OCI-LY1 (cell line): ENCODE data around the gene ACTR3C.
"Not testable (repeated sequence)": the region's sequence is repeated elsewhere in the genome, so short reads cannot be mapped to it uniquely, and the experiment has no call there.

Experiments
- H2AFZ ChIP-seq: fragments of 200-600 bp; sonication (generic), shearing (Covaris generic); 2 replicates; pipeline ENCODE4 v1.6.0; 2014; ENCODE audit warnings: antibody characterized with exemption, mild to moderate bottlenecking, low read length
- H3F3A ChIP-seq: fragments of 200-600 bp; sonication (generic), shearing (Covaris generic); 2 replicates; pipeline ENCODE4 v1.6.0; 2014; ENCODE audit warnings: mild to moderate bottlenecking, antibody characterized with exemption, low read length, moderate library complexity; ENCODE audit not compliant: insufficient read depth
- H3K27ac ChIP-seq: fragments of 200-600 bp; sonication (generic); 2 replicates; pipeline ENCODE4 v1.5.1; 2014; ENCODE audit warnings: low read length, mixed run types, mild to moderate bottlenecking, low read depth; ENCODE audit not compliant: poor library complexity, severe bottlenecking
- H3K27me3 ChIP-seq: fragments of 200-600 bp; sonication (generic); 2 replicates; pipeline ENCODE4 v1.6.0; 2014; ENCODE audit warnings: antibody characterized with exemption, mild to moderate bottlenecking, low read length, moderate library complexity; ENCODE audit not compliant: insufficient read depth
- H3K36me3 ChIP-seq: fragments of 200-600 bp; sonication (generic); 2 replicates; pipeline ENCODE4 v1.6.1; 2014; ENCODE audit warnings: mild to moderate bottlenecking, antibody characterized with exemption, low read length, moderate library complexity, mixed read lengths; ENCODE audit not compliant: insufficient read depth
- H3K4me1 ChIP-seq: fragments of 200-600 bp; sonication (generic); 2 replicates; pipeline ENCODE4 v1.5.1; 2014; ENCODE audit warnings: mild to moderate bottlenecking, low read length, moderate library complexity; ENCODE audit not compliant: insufficient read depth, severe bottlenecking
- H3K4me2 ChIP-seq: fragments of 200-600 bp; sonication (generic), shearing (Covaris generic); 2 replicates; pipeline ENCODE4 v1.6.1; 2014; ENCODE audit warnings: low read length
- H3K4me3 ChIP-seq: fragments of 200-600 bp; sonication (generic); 2 replicates; pipeline ENCODE4 v1.5.1; 2014; ENCODE audit warnings: low read length, low read depth, mild to moderate bottlenecking, mixed read lengths; ENCODE audit not compliant: poor library complexity, severe bottlenecking
- H3K79me2 ChIP-seq: fragments of 200-600 bp; shearing (Covaris generic); 2 replicates; pipeline ENCODE4 v1.6.1; 2016; ENCODE audit warnings: mixed run types, low read length, mixed read lengths; ENCODE audit not compliant: insufficient read depth
- H3K9ac ChIP-seq: fragments of 200-600 bp; sonication (generic), shearing (Covaris generic); 2 replicates; pipeline ENCODE4 v1.6.1; 2014; ENCODE audit warnings: mild to moderate bottlenecking, low read length, mixed read lengths
- H3K9me2 ChIP-seq: fragments of 200-600 bp; sonication (generic), shearing (Covaris generic); 2 replicates; pipeline ENCODE4 v1.6.1; 2014; ENCODE audit warnings: low read depth, mild to moderate bottlenecking, low read length, mixed read lengths
- H3K9me3 ChIP-seq: fragments of 200-600 bp; shearing (Covaris generic); 2 replicates; pipeline ENCODE4 v1.6.1; 2014; ENCODE audit warnings: low read length, mixed read lengths
- H4K20me1 ChIP-seq: fragments of 200-600 bp; sonication (generic), shearing (Covaris generic); 2 replicates; pipeline ENCODE4 v1.6.0; 2016; ENCODE audit warnings: mild to moderate bottlenecking, low read length; ENCODE audit not compliant: insufficient read depth
- EZH2 ChIP-seq: fragments of 200-600 bp; sonication (generic), shearing (Covaris generic); IDR thresholded peaks from 2 replicates; pipeline ENCODE4 v1.8.0; 2017; ENCODE audit warnings: borderline replicate concordance, mixed run types, mild to moderate bottlenecking, antibody characterized with exemption, low read length, moderate library complexity, mixed read lengths
- TF ChIP-seq, protein P1 (sequence below): fragments of 200-600 bp; sonication (generic), shearing (Covaris generic); IDR thresholded peaks from 2 replicates; pipeline ENCODE4 v1.5.1; 2017; ENCODE audit warnings: mild to moderate bottlenecking, antibody characterized with exemption, low read length, moderate library complexity, mixed read lengths

ACTR3C gene

DNA sequence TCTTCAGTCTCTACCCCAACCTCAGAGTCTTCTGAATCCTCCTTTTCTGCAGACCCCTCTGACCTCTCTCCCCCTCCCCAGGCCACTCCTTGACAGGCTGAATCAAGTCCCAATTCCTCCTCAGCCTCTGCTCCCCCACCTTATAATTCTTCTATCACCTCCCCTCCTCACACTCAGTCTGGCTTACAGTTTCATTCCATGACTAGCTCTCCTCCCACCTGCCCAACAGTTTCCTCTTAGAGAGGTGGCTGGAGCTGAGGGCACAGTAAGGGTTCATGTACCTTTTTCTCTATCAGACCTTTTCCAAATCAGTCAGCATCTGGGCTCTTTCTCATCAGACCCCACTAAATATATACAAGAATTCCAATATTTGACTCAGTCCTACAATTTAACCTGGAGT lies 14.8 kb downstream of the ACTR3C start:
- peaks cover 9% of the 10 kb centered on the region; the same call in 1 of the 2 replicates for H3K27me3 ChIP-seq
- H3K27ac ChIP-seq = no peak overlapping the region
- H3K4me2 ChIP-seq = no peak overlapping the region
- no peak overlapping the region for H2AFZ ChIP-seq
- H4K20me1 ChIP-seq = no peaks in the 10 kb centered on the region
- H3K9me3 ChIP-seq = 0 out of 2 replicates have a peak, but pooled peaks cover 5% of the 10 kb centered on the region
- no peak overlapping the region for H3K9ac ChIP-seq
- H3K4me1 ChIP-seq = no peaks in the 10 kb centered on the region
- no peak overlapping the region for H3K4me3 ChIP-seq
- H3K36me3 ChIP-seq = no peaks in the 10 kb centered on the region
- no peaks in the 10 kb centered on the region for H3K9me2 ChIP-seq
- no peaks in the 10 kb centered on the region for H3K79me2 ChIP-seq
- H3F3A ChIP-seq = no peaks in the 10 kb centered on the region
- TF ChIP-seq EZH2 = no peak
- TF ChIP-seq, protein P1, sequence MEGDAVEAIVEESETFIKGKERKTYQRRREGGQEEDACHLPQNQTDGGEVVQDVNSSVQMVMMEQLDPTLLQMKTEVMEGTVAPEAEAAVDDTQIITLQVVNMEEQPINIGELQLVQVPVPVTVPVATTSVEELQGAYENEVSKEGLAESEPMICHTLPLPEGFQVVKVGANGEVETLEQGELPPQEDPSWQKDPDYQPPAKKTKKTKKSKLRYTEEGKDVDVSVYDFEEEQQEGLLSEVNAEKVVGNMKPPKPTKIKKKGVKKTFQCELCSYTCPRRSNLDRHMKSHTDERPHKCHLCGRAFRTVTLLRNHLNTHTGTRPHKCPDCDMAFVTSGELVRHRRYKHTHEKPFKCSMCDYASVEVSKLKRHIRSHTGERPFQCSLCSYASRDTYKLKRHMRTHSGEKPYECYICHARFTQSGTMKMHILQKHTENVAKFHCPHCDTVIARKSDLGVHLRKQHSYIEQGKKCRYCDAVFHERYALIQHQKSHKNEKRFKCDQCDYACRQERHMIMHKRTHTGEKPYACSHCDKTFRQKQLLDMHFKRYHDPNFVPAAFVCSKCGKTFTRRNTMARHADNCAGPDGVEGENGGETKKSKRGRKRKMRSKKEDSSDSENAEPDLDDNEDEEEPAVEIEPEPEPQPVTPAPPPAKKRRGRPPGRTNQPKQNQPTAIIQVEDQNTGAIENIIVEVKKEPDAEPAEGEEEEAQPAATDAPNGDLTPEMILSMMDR = no peak

DNA sequence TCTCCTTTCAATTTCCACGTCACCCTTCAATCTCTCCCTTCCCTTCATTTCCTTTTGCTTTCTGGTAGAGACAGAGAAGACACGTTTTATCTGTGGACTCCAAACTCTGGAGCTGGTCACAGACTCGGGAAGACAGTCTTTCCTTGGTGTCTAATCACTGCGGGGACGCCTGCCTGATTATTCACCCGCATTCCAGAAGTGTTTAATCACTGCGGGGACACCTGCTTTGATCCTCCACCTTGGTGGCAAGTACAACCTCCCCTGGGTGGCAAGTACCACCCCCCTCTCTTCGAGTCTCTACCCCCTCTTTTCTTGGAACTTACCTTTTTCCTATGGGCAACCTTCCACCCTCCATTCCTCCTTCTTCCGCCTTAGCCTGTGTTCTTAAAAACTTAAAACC lies 15.4 kb downstream of the ACTR3C start:
- Histone ChIP-seq H4K20me1 (no peaks in the 10 kb centered on the region), H3F3A (no peaks in the 10 kb centered on the region), H2AFZ (no peak overlapping the region), H3K27ac (no peak overlapping the region), H3K79me2 (no peaks in the 10 kb centered on the region), H3K4me3 (no peak overlapping the region), H3K4me1 (no peaks in the 10 kb centered on the region), H3K36me3 (no peaks in the 10 kb centered on the region), H3K27me3 (peaks cover 9% of the 10 kb centered on the region; the same call in 1 of the 2 replicates), H3K9me3 (0 out of 2 replicates have a peak, but pooled peaks cover 5% of the 10 kb centered on the region), H3K9me2 (no peaks in the 10 kb centered on the region), H3K9ac (no peak overlapping the region), H3K4me2 (no peak overlapping the region)
- TF ChIP-seq EZH2 = no peak
- TF ChIP-seq, protein P1 = no peak

DNA sequence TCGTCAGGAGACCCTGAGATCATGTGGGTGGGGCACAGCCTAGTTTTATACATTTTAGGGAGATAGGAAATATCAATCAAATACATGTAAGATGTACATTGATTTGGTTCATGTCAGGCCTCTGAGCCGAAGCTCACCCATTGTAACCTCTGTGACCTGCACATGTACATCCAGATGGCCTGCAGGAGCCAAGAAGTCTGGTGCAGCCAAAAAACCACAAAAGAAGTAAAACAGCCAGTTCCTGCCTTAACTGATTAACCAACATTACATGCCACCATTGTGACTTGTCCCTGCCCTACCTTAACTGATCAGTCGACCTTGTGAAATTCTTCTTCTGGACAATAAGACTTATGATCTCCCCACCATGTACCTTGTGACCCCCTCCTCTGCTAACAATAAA lies 16.2 kb downstream of the ACTR3C start:
- Histone ChIP-seq H3K4me1 (no peaks in the 10 kb centered on the region), H3K9ac (no peak overlapping the region), H3K36me3 (no peaks in the 10 kb centered on the region), H2AFZ (no peak overlapping the region), H3K4me2 (no peak overlapping the region), H3K9me2 (no peaks in the 10 kb centered on the region), H3K9me3 (0 out of 2 replicates have a peak, but pooled peaks cover 5% of the 10 kb centered on the region), H4K20me1 (no peaks in the 10 kb centered on the region), H3K79me2 (no peaks in the 10 kb centered on the region), H3K4me3 (no peak overlapping the region), H3K27ac (no peak overlapping the region), H3F3A (no peaks in the 10 kb centered on the region), H3K27me3 (peaks cover 9% of the 10 kb centered on the region; the same call in 1 of the 2 replicates)
- TF ChIP-seq, protein P1 = no peak
- no peak for TF ChIP-seq EZH2

DNA sequence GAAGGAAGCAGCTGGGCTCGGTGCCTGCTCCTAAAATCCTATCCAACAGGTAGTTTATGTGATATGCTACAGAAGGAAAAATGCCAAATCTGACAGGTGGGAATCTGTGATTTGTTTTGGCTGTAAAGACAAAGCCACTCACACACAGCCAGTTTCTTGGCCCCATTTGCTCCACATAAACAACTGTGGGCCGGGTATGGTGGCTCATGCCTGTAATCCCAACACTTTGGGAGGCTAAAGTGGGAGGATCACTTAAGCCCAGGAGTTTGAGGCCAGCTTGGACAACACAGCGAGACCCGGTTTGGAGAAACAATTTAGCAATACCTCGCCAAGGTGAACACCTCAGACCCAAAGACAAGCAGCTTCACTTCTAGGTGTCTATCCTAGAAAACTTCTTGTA lies 17.0 kb downstream of the ACTR3C start:
- not testable (repeated sequence) for H3K4me3 ChIP-seq, H2AFZ ChIP-seq, H3K27me3 ChIP-seq, H4K20me1 ChIP-seq, H3K27ac ChIP-seq, H3F3A ChIP-seq, H3K4me1 ChIP-seq, H3K9me3 ChIP-seq, H3K4me2 ChIP-seq, H3K9ac ChIP-seq, H3K79me2 ChIP-seq, H3K36me3 ChIP-seq, H3K9me2 ChIP-seq

DNA sequence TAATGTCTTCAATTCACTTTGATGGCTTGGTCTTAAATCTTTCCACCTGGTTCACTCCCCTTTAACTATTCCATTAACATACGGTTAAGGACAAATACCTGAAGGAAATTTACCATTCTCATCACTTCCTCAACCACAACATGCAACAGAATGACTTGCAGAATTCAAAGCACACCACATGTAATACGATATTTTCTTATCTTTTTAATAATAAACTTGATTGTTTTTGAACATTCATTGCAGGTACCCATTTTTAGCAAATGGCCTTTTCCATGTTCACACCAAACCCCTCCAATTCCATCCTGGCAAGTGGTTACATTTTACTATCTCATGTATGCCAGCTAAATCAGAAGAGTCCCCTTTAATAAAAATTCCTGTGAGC lies 17.5 kb downstream of the ACTR3C start:
- H3K9me2 ChIP-seq, H4K20me1 ChIP-seq, H3K4me3 ChIP-seq, H3K79me2 ChIP-seq, H3K4me1 ChIP-seq, H3K36me3 ChIP-seq, H2AFZ ChIP-seq, H3K27me3 ChIP-seq, H3K9me3 ChIP-seq, H3K9ac ChIP-seq, H3K4me2 ChIP-seq, H3K27ac ChIP-seq, H3F3A ChIP-seq: not testable (repeated sequence)
